H9 (cell line): ENCODE measurements around the gene FADS2. TPM values are rescaled to one million over a fixed set of nuclear protein-coding genes. Genes with fewer than 3 reads are reported as not detected.

Experiments
- DNase-seq: peaks from one replicate; pipeline ENCODE4 v3.0.0-alpha.2; 2017
- H2AFZ ChIP-seq: one replicate; pipeline ENCODE4 v1.6.1; 2013; ENCODE audit warnings: mild to moderate bottlenecking, low read length, control low read depth, moderate library complexity
- H2AK5ac ChIP-seq: 2 replicates; pipeline ENCODE4 v1.6.1; 2013; ENCODE audit warnings: low read length, control low read depth, mixed read lengths; ENCODE audit not compliant: insufficient read length
- H2BK120ac ChIP-seq: one replicate; pipeline ENCODE4 v1.6.1; 2013; ENCODE audit warnings: low read depth, mild to moderate bottlenecking, low read length, control low read depth, inconsistent platforms; ENCODE audit not compliant: poor library complexity, severe bottlenecking
- H2BK12ac ChIP-seq: 2 replicates; pipeline ENCODE4 v1.6.1; 2013; ENCODE audit warnings: low read length, control low read depth, mixed read lengths, low read depth; ENCODE audit not compliant: insufficient read length
- H2BK15ac ChIP-seq: 2 replicates; pipeline ENCODE4 v1.6.1; 2013; ENCODE audit warnings: low read depth, low read length, control low read depth
- H2BK20ac ChIP-seq: one replicate; pipeline ENCODE4 v1.6.1; 2013; ENCODE audit warnings: low read depth, mild to moderate bottlenecking, low read length, control low read depth, inconsistent platforms; ENCODE audit not compliant: poor library complexity, severe bottlenecking
- H2BK5ac ChIP-seq: 2 replicates; pipeline ENCODE4 v1.6.1; 2013; ENCODE audit warnings: low read length, control low read depth, mixed read lengths; ENCODE audit not compliant: insufficient read length
- H3K14ac ChIP-seq: 2 replicates; pipeline ENCODE4 v1.6.1; 2013; ENCODE audit warnings: low read length, control low read depth; ENCODE audit not compliant: insufficient read depth
- H3K18ac ChIP-seq: 2 replicates; pipeline ENCODE4 v1.6.1; 2013; ENCODE audit warnings: low read depth, mild to moderate bottlenecking, mixed read lengths, low read length, control low read depth; ENCODE audit not compliant: insufficient read length
- H3K23ac ChIP-seq: 2 replicates; pipeline ENCODE4 v1.6.1; 2013; ENCODE audit warnings: low read length, control low read depth, mixed read lengths, low read depth; ENCODE audit not compliant: insufficient read length
- H3K23me2 ChIP-seq: 2 replicates; pipeline ENCODE4 v1.6.1; 2013; ENCODE audit warnings: low read depth, mild to moderate bottlenecking, mixed read lengths, low read length, control low read depth; ENCODE audit not compliant: insufficient read length, poor library complexity, severe bottlenecking
- H3K27ac ChIP-seq: 2 replicates; pipeline ENCODE4 v1.5.1; 2013; ENCODE audit warnings: low read length, control low read depth, mixed read lengths, low read depth; ENCODE audit not compliant: insufficient read length
- H3K27me3 ChIP-seq: 2 replicates; pipeline ENCODE4 v1.6.1; 2013; ENCODE audit warnings: low read length, control low read depth, inconsistent platforms; ENCODE audit not compliant: insufficient read depth
- H3K4ac ChIP-seq: 2 replicates; pipeline ENCODE4 v1.6.1; 2013; ENCODE audit warnings: low read depth, mild to moderate bottlenecking, control low read depth, inconsistent platforms, low read length, moderate library complexity
- H3K4me1 ChIP-seq: 2 replicates; pipeline ENCODE4 v1.6.1; 2013; ENCODE audit warnings: low read length, control low read depth, inconsistent platforms; ENCODE audit not compliant: insufficient read depth
- H3K4me2 ChIP-seq: 2 replicates; pipeline ENCODE4 v1.6.1; 2013; ENCODE audit warnings: low read length, control low read depth, mixed read lengths; ENCODE audit not compliant: insufficient read length, insufficient read depth
- H3K56ac ChIP-seq: 2 replicates; pipeline ENCODE4 v1.6.1; 2013; ENCODE audit warnings: low read depth, mild to moderate bottlenecking, mixed read lengths, low read length, control low read depth; ENCODE audit not compliant: insufficient read length
- H3K79me1 ChIP-seq: 2 replicates; pipeline ENCODE4 v1.6.1; 2013; ENCODE audit warnings: low read depth, mild to moderate bottlenecking, moderate library complexity, low read length, control low read depth, inconsistent platforms; ENCODE audit not compliant: insufficient read depth, poor library complexity, severe bottlenecking
- H3K79me2 ChIP-seq: 2 replicates; pipeline ENCODE4 v1.6.1; 2013; ENCODE audit warnings: low read length, control low read depth, inconsistent platforms; ENCODE audit not compliant: insufficient read depth
- H3K9ac ChIP-seq: 2 replicates; pipeline ENCODE4 v1.6.1; 2013; ENCODE audit warnings: low read length, control low read depth, mixed read lengths; ENCODE audit not compliant: insufficient read length; ENCODE audit errors: extremely low read depth
- H3K9me3 ChIP-seq: one replicate; pipeline ENCODE4 v1.6.1; 2013; ENCODE audit warnings: low read depth, low read length, inconsistent platforms; ENCODE audit not compliant: control insufficient read depth
- H3T11ph ChIP-seq: one replicate; pipeline ENCODE4 v1.6.1; 2013; ENCODE audit warnings: mild to moderate bottlenecking, low read length, control low read depth, inconsistent platforms
- H4K20me1 ChIP-seq: one replicate; pipeline ENCODE4 v1.6.1; 2013; ENCODE audit not compliant: control insufficient read depth, insufficient read length, insufficient read depth
- H4K5ac ChIP-seq: 2 replicates; pipeline ENCODE4 v1.6.1; 2013; ENCODE audit warnings: low read depth, mild to moderate bottlenecking, mixed read lengths, low read length, control low read depth; ENCODE audit not compliant: insufficient read length
- H4K8ac ChIP-seq: replicated peaks from 2 replicates; pipeline ENCODE4 v1.6.1; 2013; ENCODE audit warnings: low read length, control low read depth, mixed read lengths, low read depth; ENCODE audit not compliant: insufficient read length
- H4K91ac ChIP-seq: 2 replicates; pipeline ENCODE4 v1.6.1; 2013; ENCODE audit warnings: low read depth, mild to moderate bottlenecking, moderate library complexity, mixed read lengths, low read length, control low read depth; ENCODE audit not compliant: insufficient read length
- H3K27ac Mint-ChIP-seq, 3 experiments: 2 replicates in 2 of 3; 3 replicates in 1 of 3; pipeline ENCODE4 v1.8.0; 2020 to 2021; ENCODE audit warnings: mixed read lengths in 3 of 3, mild to moderate bottlenecking in 1 of 3, moderate library complexity in 1 of 3
- H3K27me3 Mint-ChIP-seq: 2 replicates; pipeline ENCODE4 v1.8.0; 2021; ENCODE audit warnings: low read depth, mild to moderate bottlenecking, moderate library complexity, mixed read lengths
- H3K36me3 Mint-ChIP-seq, 3 experiments: 2 replicates in 2 of 3; 3 replicates in 1 of 3; pipeline ENCODE4 v1.8.0; 2020 to 2021; ENCODE audit warnings: low read depth in 3 of 3, mixed read lengths in 3 of 3; ENCODE audit not compliant: insufficient read depth in 1 of 3
- H3K4me1 Mint-ChIP-seq, 2 experiments: 2 replicates each; pipeline ENCODE4 v1.8.0; 2020; ENCODE audit warnings: mixed read lengths in 2 of 2
- H3K4me3 Mint-ChIP-seq, 2 experiments: 2 replicates in 1 of 2; 3 replicates in 1 of 2; pipeline ENCODE4 v1.8.0; 2020 to 2021; ENCODE audit warnings: mild to moderate bottlenecking in 2 of 2, mixed read lengths in 2 of 2, moderate library complexity in 1 of 2
- H3K9me3 Mint-ChIP-seq, 2 experiments: 2 replicates in 1 of 2; 3 replicates in 1 of 2; pipeline ENCODE4 v1.8.0; 2020; ENCODE audit warnings: mild to moderate bottlenecking in 2 of 2, mixed read lengths in 2 of 2, moderate library complexity in 1 of 2
- CTCF ChIP-seq: fragments of 200-600 bp; sonication (generic); conservative IDR thresholded peaks from 3 replicates; pipeline ENCODE4 v1.8.0; 2021; ENCODE audit warnings: antibody characterized with exemption, mild to moderate bottlenecking
- WGBS: extraction: QIAGEN DNeasy Blood & Tissue Kit; methylation state at CpG from one replicate; pipeline ENCODE4 v1.1.7; 2013; ENCODE audit warnings: missing lambda C conversion rate, low lambda C conversion rate, mixed read lengths; ENCODE audit not compliant: insufficient read length; ENCODE audit errors: extremely low coverage; 5-methylcytosine and 5-hydroxymethylcytosine counted together
- total RNA-seq: library from RNA; stranded (reverse); gene quantifications from 2 replicates; pipeline ENCODE4 v1.2.1, GENCODE V29; 2021

FADS2 gene
- total RNA-seq, 1 experiment from 2014 or later, result 322 TPM

- Histone ChIP-seq H3K56ac (no peak overlapping the region), H3K79me1 (no peaks in the 10 kb centered on the region), H2BK15ac (no peak overlapping the region), H4K5ac (no peak overlapping the region), H2BK120ac (no peak overlapping the region), H4K8ac (no peak overlapping the region), H3K9me3 (no peaks in the 10 kb centered on the region), H2BK20ac (no peak overlapping the region), H3K4ac (no peak overlapping the region), H2BK12ac (no peak overlapping the region), H3K27me3 (no peaks in the 10 kb centered on the region), H3K4me2 (peak overlapping the region; percentile 41), H3K14ac (peak overlapping the region; percentile 79; the same call in 1 of the 2 replicates), H2AFZ (no peak overlapping the region), H3K18ac (no peak overlapping the region), H3K9ac (peak overlapping the region; percentile 74), H2BK5ac (no peak overlapping the region), H3K23ac (no peak overlapping the region), H3K4me1 (peaks cover 8% of the 10 kb centered on the region), H3K27ac (no peak overlapping the region), H3K23me2 (peaks cover 6% of the 10 kb centered on the region), H4K91ac (no peak overlapping the region), H2AK5ac (no peak overlapping the region), H4K20me1 (no peaks in the 10 kb centered on the region), H3T11ph (no peak overlapping the region), H3K79me2 (peaks cover 5% of the 10 kb centered on the region; the same call in 1 of the 2 replicates)
- peaks cover 19 to 22% of the 10 kb centered on the region in 2 experiments for H3K4me1 Mint-ChIP-seq
- peak overlapping the region; percentile 84 to 96 (median 93) for H3K27ac Mint-ChIP-seq
- TF ChIP-seq CTCF, result no peak
- WGBS, result no CpG with 5 or more reads among the region's 6 CpGs
- H3K4me3 Mint-ChIP-seq, result peak overlapping the region; percentile 84 to 94
- no peaks in the 10 kb centered on the region for H3K27me3 Mint-ChIP-seq
- no peak for DNase-seq
- H3K9me3 Mint-ChIP-seq, result peaks cover 0 to 2% of the 10 kb centered on the region in 2 experiments; a peak in 2 of 5 replicates
- peaks cover 18 to 25% (median 19%) of the 10 kb centered on the region in 3 experiments; a peak in 6 of 7 replicates for H3K36me3 Mint-ChIP-seq
Observed at GRCh38 chr11:61817471-61818202, 10.5 kb upstream of the FADS2 start.
